GM23338 (cell line): ENCODE results near the gene UGT8.
"Not testable (repeated sequence)": the region's sequence is repeated elsewhere in the genome, so short reads cannot be mapped to it uniquely, and the experiment has no call there.

ENCODE experiments used
- CREB1 ChIP-seq: fragments of 250-450 bp; sonication (Bioruptor Pico); IDR thresholded peaks from 2 replicates; pipeline ENCODE4 v1.5.0; 2020; ENCODE audit warnings: low read depth, mild to moderate bottlenecking, moderate library complexity
- CTCF ChIP-seq, 2 experiments: fragments of 200-600 bp in 1 of 2; sonication (generic) in 1 of 2; conservative IDR thresholded peaks; 2 replicates each; pipeline versions ENCODE4 v1.5.1 to v1.6.1; 2016 to 2017; ENCODE audit warnings: antibody characterized with exemption in 2 of 2, low read depth in 2 of 2, mild to moderate bottlenecking in 2 of 2, moderate library complexity in 1 of 2
- NANOG ChIP-seq: IDR thresholded peaks from 2 replicates; pipeline ENCODE4 v1.6.1; 2016; ENCODE audit warnings: antibody characterized with exemption, borderline replicate concordance
- POLR2AphosphoS5 ChIP-seq: IDR thresholded peaks from 2 replicates; pipeline ENCODE4 v1.6.1; 2016; ENCODE audit warnings: antibody characterized with exemption, low read depth

- not testable (repeated sequence) for TF ChIP-seq NANOG; CTCF (conservative IDR thresholded peaks at IDR 0.05; ENCODE audit: low read depth in 2 of 2); POLR2AphosphoS5; CREB1 (CRISPR knock-in tag)
Observed at GRCh38 chr4:114590360-114590759, 8.2 kb upstream of the UGT8 start.
